Renal cortical epithelial cell (primary cell): ENCODE data around the gene KIF26A. TPM values are rescaled to one million over a fixed set of nuclear protein-coding genes. Genes with fewer than 3 reads are reported as not detected.
"Not testable (repeated sequence)": the region's sequence is repeated elsewhere in the genome, so short reads cannot be mapped to it uniquely, and the experiment has no call there.

Source experiments
- DNase-seq: peaks from one replicate; pipeline ENCODE4 v3.0.0-alpha.2; 2011; ENCODE audit warnings: low read depth
- total RNA-seq: library from RNA; depleted of rRNA; stranded (reverse); fragments of >200 nt; gene quantifications from 2 replicates; pipeline ENCODE4 v1.2.3, GENCODE V29; 2014

Gene KIF26A
- total RNA-seq, 1 donor from 2014 or later = 0.05 TPM

GRCh38 chr14:104143521-104144452 is 5.4 kb downstream of the KIF26A start:
- no peak for DNase-seq

- DNase-seq = no peak
Measured at GRCh38 chr14:104144453-104144790, 6.0 kb downstream of the KIF26A start.

- DNase-seq = no peak
Measured at GRCh38 chr14:104144911-104145825, 6.8 kb downstream of the KIF26A start.

- no peak for DNase-seq
Measured at GRCh38 chr14:104145826-104146601, 7.6 kb downstream of the KIF26A start.

GRCh38 chr14:104146651-104147345 is 8.4 kb downstream of the KIF26A start:
- no peak for DNase-seq

- DNase-seq = no peak
Measured at GRCh38 chr14:104147346-104148125, 9.1 kb downstream of the KIF26A start.

GRCh38 chr14:104148433-104149277 is 10.3 kb downstream of the KIF26A start:
- DNase-seq = no peak

- DNase-seq = no peak
Measured at GRCh38 chr14:104149278-104149595, 10.8 kb downstream of the KIF26A start.

GRCh38 chr14:104149617-104150135 is 11.3 kb downstream of the KIF26A start:
- no peak for DNase-seq

GRCh38 chr14:104150136-104151025 is 12.0 kb downstream of the KIF26A start:
- DNase-seq = no peak

- DNase-seq = no peak
Measured at GRCh38 chr14:104151026-104151381, 12.6 kb downstream of the KIF26A start.

GRCh38 chr14:104151566-104152245 is 13.3 kb downstream of the KIF26A start:
- DNase-seq = no peak

- DNase-seq = no peak
Measured at GRCh38 chr14:104152246-104152575, 13.8 kb downstream of the KIF26A start.

- DNase-seq = no peak
Measured at GRCh38 chr14:104152686-104153393, 14.5 kb downstream of the KIF26A start.

- DNase-seq = not testable (repeated sequence)
Measured at GRCh38 chr14:104153394-104153755, 15.0 kb downstream of the KIF26A start.

GRCh38 chr14:104154246-104154645 is 15.9 kb downstream of the KIF26A start:
- DNase-seq = no peak

- no peak for DNase-seq
Measured at GRCh38 chr14:104155513-104155912, 17.1 kb downstream of the KIF26A start.
